COLO668 (cell line): ENCODE results near the gene TRAPPC2L.
"Not testable (repeated sequence)": the region's sequence is repeated elsewhere in the genome, so short reads cannot be mapped to it uniquely, and the experiment has no call there.

ENCODE experiments used
- DNase-seq: peaks from one replicate; lab custom pipeline; 2025; ENCODE audit not compliant: unreplicated experiment; lab: John Stamatoyannopoulos, UW

Gene TRAPPC2L

DNA sequence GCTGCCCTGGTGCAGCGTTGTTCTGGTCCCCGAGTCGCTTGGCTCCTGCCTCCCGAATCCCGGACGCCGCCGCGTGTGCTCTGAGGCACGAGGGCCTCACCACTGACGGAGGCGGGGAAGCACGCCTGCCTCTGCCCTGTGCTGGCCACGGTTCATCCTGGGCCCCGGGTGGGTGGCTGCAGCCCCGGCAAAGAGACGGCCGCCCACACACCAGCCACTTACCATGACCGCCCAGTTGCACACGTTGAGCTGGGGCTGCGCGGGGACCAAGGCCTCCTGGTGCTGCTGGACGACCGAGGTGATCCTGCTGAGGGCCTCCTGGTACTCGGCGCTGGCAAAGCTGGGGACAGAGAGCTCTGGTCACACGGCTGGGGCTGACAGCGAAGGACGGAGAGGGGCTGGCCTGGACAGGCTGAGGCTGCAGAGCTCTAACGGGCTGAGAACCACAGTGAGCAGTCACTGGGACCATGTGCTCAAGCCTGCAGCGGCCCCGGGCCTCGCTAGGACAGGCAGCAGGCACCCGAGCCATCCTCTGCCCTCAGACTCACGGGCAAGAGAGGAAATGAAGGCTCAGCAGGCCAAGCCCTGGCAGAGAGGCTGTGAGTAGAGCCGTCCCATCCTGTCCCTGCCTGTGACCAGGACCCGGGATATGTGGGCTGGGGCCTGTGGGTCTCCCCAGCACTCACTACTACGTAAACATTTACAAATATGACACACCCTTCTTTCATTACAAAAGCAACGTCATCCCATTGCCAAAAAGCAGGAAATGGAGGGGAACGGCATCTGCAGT is 38.9 kb upstream of the TRAPPC2L start:
- no peak for DNase-seq

DNA sequence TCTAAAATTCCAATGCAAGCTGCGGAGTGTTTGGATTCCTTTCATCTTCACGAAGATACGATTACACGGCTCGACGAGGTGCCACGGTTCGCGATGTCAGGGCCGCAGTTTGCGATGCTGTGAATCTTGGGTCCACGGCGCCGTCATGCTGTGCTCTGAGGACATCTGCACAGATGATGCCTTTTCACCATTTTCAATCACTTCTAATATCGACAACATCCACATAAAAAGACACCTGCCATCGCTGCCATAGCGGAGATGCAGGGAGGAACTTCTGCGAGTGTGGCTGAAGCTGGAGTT is 38.4 kb upstream of the TRAPPC2L start:
- DNase-seq, result no peak

DNA sequence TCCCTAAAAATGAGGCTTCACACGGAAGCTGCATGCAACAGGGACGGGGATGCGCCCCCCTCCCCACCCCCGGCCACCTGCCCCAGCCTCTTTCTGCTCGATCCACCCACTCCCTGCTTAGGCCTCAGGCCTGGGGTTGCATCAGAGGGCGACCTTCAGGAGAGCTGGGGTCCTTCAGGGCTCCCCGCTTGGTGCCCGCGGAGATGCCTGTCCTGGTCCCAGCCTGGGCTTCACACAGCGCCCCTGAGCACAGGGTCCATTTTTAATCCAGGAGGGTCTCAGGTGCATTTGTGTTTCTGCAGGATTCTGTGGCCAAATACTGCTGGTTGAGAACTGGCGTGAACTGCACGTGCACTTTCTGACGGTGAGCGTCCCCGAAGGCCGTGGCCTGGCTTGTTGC is 37.8 kb upstream of the TRAPPC2L start:
- DNase-seq, result no peak

DNA sequence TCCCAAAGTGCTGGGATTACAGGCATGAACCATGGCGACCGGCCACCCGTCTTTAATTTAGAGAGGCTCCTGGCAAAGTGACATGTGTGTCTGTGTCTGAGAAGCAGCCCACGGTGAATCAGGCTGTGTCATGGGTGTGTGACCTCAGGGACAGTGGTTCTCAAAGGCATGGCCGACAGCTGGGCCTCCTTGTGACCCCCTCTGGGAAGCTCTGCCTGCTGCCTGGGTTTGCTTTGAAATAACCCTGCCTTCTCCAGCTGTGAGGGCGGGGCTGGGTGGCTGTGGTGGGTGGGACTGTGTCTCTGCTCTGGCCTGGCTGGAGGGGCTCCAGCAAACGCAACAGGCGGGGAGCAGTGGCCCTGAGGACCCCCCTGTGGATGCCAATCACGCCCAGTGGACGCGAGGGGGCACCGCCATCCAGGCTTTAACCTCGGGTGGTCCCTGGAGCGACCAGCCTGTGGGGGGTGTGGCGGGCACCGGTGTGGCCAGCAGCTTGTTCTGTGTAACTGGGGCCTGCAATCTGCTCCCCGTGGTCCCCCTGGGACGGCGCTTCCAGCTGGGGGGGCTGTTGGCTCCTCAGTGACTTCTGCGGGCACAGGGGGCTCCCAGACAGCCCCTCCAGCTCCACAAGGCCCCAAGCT is 36.4 kb upstream of the TRAPPC2L start:
- DNase-seq, result no peak

DNA sequence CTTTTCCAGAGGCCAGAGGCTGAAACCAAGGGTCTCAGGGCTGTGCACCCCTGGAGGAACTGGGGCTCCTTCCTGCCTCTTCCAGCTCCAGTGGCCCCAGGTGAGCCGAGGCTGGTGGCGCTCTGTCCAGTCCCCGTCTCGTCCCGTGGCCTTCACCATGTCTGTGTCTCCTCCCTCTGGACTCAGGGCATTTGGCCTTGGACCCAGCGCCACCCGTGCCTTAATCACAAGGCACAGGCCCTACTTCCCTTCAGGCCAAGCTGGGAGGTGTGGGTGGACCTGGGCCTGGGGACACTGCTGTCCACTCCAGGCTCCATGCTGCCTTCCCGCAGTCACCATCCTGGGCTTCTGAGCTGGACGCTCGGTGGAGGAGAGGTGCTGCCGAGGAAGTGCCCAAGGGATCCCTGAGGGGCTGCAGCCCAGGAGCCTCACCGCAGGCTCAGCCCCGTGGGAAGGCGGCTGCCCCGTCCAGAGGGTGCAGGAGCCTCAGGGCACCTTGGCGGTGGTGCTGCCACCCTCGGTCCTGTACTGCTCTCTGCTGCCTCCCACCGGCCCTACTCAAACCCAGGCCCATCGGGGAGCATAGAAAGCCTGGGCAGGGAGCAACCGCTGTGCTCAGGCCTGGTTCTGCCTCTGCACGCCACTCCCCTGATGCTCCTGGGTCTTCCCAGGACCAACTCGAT is 35.6 kb upstream of the TRAPPC2L start:
- DNase-seq, result no peak

DNA sequence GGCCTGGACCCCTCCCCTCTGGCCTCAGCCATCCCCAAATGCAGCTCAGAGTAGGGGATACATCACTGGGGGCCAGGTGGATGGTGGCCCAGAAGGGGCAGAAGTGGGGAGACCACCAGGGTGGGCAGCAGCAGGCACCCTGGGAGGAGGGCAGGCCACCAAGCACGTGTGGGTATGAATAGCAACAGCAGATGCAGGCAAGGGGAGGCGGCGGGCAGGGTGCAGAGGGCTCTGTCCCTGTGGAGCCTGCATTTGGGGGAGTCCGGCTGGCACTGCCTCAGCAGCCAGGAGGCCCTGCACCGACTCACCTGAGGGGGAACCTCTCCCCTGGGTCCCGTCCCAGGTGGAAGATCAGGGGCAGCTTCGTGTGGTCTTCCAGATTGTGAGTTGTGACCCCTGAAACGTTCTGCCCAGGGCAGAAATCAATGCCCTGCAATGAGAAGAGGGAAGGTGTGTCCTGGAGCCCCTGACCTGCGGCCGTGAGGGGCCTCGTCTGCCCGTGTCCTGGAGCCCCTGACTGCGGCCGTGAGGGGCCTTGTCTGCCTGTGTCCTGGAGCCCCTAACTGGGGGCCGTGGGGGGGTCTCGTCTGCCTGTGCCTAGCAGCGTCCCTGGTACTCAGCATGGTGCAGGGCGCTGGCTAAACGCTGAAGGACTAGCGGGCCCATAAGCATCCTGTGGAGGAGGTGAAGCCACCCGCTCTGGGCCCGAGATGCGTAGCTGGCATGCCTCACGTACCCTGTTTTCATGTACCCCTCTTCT is 34.5 kb upstream of the TRAPPC2L start:
- no peak for DNase-seq

DNA sequence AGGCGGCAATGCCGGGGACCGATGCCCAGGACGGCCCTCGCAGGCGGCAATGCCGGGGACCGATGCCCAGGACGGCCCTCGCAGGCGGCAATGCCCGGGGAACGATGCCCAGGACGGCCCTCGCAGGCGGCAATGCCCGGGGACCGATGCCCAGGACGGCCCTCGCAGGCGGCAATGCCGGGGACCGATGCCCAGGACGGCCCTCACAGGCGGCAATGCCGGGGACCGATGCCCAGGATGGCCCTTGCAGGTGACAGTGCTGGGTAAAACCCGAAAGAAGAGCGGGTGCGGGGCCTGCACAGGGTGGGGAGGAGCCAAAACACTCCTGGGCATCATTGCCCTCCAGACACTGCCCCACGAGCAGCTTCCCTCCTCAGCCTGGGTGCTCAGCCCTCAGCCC is 33.3 kb upstream of the TRAPPC2L start:
- not testable (repeated sequence) for DNase-seq

DNA sequence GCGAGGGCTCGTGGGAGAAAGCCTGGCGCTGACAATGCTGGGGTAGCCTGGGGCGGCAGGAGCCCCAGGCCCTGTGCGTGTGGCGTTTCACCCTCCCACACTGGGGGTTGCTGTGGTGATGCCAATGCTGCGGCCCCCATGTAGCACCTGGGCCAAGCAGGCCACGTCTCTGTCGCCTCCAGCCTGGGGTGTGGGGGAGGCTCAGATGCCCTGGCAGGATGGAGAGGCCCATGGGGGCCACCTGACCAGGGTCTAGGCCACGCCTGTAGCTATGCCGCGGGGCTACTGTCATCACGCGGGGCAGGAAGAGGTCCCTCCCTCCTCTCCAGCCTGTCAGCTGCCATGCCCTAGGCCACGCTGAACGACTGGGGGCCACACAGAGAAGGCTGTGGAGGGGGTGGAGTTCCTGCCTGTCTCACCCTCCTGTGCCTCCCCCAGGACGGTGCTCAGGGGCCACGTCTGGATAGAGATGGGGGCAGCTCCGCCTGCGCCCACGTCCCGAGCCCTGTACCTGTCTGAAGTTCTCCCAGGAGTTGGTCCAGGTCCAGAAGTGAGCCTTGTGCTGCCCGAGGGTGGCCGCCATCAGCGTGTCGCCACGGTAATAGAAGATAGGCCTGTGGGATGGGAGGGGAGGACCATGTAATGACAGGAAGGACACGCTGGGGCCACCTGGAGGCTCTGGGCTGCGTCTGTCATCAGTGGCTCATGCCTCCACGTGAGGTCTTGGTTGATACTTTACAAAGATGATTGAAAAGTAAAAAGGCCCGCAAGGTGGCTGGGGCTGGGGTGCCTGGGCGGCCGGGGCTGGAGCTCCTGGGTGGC is 32.5 kb upstream of the TRAPPC2L start:
- DNase-seq, result no peak

DNA sequence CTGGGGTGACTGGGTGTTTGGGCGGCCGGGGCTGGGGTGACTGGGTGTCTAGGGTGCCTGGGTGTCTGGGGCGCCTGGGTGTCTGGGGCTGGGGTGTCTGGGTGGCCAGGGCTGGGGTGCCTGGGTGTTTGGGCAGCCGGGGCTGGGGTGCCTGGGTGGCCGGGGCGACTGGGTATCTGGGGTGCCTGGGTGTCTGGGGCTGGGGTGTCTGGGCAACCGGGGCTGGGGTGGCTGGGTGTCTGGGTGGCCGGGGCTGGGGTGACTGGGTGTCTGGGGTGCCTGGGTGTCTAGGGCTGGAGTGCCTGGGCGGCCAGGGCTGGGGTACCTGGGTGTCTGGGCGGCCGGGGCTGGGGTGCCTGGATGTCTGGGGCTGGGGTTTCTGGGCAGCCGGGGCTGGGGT is 31.8 kb upstream of the TRAPPC2L start:
- DNase-seq, result no peak

DNA sequence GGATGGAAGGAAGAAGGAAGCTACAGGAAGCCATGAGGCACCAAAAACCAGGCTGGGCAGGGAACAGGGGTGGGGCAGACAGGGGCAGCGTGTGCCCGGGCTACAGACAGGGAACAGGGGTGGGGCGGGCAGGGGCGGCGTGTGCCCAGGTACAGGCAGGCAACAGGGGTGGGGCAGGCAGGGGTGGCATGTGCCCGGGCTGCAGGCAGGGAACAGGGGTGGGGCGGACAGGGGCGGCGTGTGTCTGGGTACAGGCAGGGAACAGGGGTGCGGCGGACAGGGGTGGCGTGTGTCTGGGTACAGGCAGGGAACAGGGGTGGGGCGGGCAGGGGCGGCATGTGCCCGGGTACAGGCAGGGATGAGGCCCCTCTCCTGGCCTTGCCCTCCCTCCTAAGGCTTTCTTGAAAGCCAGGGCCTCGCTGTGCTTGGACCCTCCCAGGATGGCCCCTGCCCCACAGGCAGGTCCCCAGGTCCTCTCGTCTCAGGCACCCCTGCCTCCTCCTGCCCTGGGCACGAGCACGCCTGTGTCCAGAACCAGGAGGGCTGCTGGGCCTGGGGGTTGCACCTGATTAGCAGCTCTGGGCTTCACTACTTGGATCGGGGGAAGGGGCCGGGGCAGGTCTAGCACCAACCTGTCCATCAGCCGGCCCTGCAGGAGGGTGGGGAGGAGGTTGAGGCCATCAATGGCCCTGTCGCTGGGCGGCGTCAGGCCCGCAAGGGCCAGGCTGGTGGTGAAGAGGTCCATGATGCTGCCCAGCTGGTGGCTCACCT is 30.7 kb upstream of the TRAPPC2L start:
- DNase-seq, result no peak

DNA sequence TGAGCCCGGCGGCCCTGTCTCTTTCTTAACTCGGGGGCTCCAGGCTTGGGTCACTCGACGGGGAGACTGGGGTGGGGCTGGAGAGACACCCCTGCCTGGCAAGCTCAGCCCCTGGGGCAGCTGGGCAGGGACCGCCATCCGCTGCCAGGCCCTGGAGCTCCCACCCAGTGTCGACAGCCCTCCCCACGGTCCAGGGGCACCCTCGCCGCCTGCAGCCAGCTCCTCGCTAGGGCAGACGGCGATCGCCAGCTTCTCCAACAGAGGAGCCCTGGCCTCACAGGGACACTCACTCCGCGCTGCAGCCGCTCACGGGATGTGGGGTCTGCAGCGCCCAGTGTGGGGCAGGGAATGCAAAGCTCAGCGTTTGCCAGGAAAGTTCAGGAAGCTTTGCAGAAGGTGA is 29.2 kb upstream of the TRAPPC2L start:
- DNase-seq, result no peak

DNA sequence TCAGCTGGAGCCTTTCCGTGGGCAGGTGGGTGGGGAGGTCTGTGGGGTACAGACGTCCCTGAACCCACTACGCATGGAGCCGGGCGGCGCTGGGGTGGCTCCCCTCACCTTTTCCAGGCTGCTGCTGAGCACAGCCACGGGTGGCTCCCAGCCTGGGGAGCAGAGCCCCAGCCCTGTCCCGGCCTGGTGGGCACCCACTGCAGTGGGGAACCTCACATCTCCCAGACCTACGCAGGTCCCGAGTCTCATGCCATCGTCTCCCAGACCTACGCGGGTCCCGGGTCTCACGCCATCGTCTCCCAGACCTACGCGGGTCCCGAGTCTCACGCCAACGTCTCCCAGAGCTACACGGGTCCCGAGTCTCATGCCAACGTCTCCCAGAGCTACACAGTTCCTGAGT is 28.2 kb upstream of the TRAPPC2L start:
- DNase-seq, result no peak

DNA sequence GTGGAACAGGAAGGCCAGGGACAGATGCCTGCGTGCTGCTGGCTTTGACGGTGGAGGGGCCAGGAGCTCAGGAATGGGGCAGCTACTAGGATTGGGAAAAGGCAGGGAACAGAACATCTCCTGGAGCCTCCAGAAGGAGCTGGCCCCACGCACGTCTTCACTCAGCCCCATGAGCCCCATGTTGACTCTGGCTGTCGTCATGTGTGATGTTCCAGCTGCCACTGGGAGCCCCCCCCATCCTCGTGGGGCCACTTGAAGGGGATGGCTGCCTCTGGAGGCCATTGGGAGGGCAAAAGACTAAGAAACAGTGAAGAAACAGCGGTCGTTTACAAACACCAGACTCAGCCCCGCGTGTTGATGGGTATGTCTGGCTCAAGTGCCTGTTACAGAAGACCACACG is 26.7 kb upstream of the TRAPPC2L start:
- DNase-seq, result no peak

DNA sequence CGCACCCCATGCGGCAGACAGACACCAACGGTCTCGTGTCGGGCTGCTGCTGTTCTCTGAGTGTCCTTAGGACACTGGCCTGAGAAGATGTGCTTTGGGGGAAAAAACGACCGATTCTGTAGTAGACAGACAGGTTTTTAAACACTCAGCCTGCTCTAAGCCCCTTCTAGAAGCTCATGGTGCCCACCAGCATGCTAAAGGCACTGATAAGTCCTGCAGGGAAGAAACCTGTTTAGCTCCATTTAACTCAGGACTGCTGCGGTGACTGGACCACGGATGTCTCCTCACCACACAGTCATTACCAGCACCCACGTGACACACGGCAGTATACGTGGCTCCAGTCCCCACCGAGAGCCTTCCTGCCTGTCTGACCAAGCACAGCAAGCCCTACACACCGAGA is 26.1 kb upstream of the TRAPPC2L start:
- DNase-seq, result no peak

DNA sequence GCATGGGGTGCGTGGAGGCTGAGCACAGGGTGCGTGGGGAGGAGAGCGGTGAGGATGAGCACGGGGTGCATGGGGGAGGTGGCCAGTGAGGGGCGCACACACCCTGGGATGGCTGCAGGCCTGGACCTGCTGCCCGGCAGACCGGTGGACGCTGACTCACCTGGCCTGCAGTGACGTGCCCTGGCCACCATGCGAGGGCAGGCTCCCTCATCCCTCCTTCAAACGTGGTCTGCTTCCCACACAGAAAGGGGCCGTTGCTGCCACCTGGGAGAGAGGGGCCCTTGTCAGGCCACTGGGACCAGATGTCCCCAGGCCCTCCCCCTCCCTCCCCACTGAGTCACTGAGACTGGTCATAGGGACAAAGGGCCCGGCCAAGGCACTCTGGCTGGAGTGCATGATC is 25.1 kb upstream of the TRAPPC2L start:
- DNase-seq, result no peak

DNA sequence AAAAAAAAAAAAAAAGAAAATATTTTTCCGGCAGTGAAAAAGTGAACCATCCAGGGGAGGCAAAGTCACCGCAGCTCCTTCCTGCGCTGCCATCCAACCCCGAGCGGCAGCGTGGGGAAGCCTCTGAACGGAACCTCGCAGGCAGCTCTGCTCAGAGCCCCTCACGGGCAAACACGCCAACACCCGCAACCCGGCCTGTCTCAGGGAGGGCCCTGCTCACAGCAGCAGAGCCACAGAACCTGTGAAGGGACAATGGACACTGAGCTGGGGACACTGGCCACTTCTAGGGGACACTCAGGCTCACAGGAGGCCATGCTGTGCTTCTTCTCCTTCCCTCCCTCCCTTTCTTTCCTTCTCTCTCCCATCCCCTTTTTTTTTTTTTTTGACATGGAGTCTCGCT is 23.8 kb upstream of the TRAPPC2L start:
- no peak for DNase-seq

DNA sequence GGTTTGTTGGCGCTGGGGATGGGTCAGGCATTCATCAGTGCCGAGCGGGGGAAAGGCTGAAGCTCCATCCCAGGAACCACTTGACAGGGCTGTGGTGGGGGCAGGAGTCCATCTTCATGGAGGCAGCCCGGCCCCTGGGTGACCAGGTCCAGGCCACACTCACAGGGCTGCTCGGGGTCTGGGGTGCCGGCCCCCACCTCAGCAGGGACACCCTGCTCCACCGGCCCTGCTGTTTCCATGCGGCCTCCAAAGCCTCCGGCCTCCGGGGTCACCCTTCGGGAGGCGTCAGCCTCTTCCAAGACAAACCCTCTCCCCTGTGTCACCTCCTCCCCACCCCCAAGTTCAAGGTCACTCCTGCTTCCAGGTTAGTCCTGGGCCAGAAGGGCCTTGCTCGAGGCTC is 22.3 kb upstream of the TRAPPC2L start:
- DNase-seq, result no peak

DNA sequence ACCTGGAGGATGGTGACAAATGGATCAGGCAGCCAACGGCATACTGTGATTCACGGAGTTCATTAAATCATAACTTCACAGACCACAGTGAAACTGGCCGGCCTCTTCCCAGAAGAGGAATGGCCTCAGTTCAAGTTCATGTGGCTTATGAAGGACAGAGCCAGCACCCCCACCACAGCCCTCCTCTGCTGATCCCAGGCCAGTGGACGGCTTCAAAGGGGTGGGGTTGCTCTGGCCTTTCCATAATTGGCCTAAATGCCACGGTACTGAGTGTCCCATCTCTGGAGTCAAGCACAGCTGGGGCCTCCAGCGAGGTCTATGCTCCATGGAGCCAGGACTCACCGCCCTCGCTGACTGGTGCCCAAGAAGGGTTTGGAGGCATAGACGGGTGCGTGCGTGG is 21.5 kb upstream of the TRAPPC2L start:
- no peak for DNase-seq

DNA sequence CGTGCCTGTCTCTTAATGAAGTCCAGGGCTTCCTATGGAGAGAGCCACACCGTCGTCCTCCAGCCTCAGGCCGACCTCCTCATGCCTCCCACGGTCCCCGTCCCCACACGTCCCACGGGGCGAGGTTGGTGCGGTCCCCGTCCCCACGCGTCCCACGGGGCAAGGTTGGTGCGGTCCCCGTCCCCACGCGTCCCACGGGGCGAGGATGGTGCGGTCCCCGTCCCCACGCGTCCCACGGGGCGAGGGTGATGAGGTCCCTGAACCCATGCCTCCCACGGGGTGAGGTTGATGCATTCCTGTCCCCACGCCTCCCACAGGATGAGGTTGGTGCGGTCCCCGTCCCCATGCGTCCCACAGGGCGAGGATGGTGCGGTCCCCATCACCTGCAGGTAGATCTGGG is 21.1 kb upstream of the TRAPPC2L start:
- DNase-seq, result no peak

DNA sequence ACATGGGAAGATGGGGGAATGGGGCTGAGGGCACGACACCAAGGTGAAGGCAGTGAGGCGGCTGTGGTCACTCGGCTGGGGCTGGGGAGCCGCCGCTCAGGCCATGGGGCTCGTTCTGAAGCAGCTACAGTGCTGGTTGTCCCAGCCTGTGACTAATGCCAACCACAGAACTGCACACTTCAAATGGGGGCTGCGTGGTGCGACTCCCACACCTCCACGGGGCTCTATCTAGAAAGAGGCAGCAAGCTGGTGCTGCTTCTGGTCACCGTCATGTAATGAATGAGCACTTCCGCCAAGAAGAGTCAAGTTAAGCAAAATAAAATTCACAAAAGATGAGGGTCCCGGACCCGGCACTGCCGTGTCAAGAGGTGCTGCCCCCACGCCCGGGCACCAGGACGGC is 20.1 kb upstream of the TRAPPC2L start:
- DNase-seq, result no peak
